HG03575 (cell line): Measurements from ENCODE around the gene PRSS2.

ENCODE experiments used
- ATAC-seq: cut with Tn5 transposase; IDR thresholded peaks from one replicate; pipeline ENCODE4 v1.9.1; 2021; ENCODE audit not compliant: unreplicated experiment, insufficient number of reproducible peaks, low FRiP score; ENCODE audit errors: extremely low read depth

PRSS2 gene

GRCh38 chr7:142812437-142813215, 41.9 kb downstream of the PRSS2 start:
- ATAC-seq: no peak

- no peak for ATAC-seq
Observed at GRCh38 chr7:142813226-142813625, 42.5 kb downstream of the PRSS2 start.

DNA sequence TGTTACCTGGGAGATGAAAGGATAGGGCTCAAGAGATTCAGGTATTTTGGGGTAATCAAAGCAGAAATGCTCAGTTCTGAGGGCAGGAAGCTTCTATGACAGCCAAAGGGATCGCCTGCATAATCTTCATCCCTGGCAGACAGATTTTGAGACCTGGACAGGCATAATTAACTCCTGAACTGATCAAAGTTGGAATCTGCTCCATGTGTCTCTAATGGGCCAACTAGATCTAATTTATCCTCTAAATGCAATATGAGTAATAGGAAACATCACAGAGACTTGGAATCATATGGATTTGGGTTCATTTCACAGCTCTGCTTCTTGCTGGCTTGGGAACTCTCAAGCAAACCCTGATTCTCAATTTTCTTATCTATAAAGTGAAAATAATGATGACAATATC, 42.9 kb downstream of the PRSS2 start:
- no peak for ATAC-seq

DNA sequence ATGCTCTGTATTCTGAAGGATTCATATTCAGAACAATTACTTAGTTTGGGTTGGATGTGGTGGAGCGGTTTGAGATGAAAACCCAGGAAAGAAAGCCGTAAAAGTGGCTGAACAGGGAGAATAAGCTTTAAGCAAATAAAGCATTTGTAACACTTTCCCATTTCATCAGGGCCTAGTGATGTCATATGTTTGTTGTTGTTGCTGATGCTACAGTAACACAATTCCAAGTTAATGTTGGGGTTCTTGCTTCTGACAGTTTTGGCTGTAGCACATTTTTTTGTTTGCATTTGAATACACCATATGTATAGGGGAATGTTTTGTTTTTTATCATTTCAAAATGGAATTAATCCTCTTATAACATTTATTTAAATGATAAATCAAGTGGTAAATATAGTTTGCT, 43.7 kb downstream of the PRSS2 start:
- ATAC-seq: no peak

DNA sequence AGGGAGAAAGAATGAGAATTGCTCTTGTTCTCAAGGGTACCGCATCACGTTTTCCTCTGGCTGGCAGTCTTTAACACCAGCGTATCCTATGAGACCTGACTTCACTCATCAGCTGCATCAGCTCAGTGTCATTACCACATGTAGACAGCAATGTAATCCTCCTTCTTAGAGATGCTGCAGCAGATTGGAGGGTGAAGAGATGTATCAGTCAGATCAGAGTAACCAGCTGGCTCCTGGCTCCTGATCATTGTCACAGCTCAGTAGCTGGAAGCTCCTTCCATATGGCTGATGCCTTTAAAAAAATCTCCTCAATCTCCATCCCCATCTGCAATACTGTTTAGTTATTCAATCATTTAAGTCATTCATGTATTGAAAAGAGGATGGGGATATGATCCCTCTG, 44.4 kb downstream of the PRSS2 start:
- no peak for ATAC-seq

DNA sequence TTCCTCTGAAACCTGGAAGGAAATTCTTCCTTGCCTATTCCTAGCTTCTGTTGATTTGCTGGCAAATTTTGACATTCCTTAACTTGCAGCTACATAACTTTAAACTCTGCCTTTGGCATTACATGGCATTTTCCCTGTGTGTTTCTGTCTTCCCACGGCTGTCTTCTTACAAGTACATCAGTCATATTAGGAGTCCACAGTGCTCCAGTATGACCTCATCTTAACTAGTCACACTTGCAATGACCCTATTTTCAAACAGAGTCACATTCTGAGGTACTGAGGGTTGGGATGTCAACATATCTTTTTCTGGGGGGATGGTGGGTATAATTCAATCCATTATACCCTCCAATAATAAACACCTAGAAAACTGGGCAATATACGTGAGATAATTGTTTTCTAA, 46.7 kb downstream of the PRSS2 start:
- no peak for ATAC-seq

GRCh38 chr7:142819530-142819929, 48.8 kb downstream of the PRSS2 start:
- ATAC-seq: no peak

- ATAC-seq: no peak
Observed at GRCh38 chr7:142822714-142823113, 51.9 kb downstream of the PRSS2 start.
